Adrenal gland (tissue), 5 donors: ENCODE measurements around the gene CRACR2B.

Experiments used
- CTCF ChIP-seq, 6 experiments: fragments of 450-650 bp in 4 of 6; fragments of 200-600 bp in 2 of 6; sonication (generic) in 1 of 6; IDR thresholded peaks; 1 replicate in 5 of 6; 2 replicates in 1 of 6; pipeline versions ENCODE4 v1.5.1 to v1.8.0; 2016 to 2021; ENCODE audit warnings: antibody characterized with exemption in 6 of 6, mild to moderate bottlenecking in 2 of 6, moderate library complexity in 1 of 6
- POLR2A ChIP-seq, 2 donors: fragments of 450-650 bp; IDR thresholded peaks; one replicate each; pipeline ENCODE4 v1.6.1; 2017; ENCODE audit warnings: antibody characterized with exemption in 2 of 2, mild to moderate bottlenecking in 2 of 2, moderate library complexity in 1 of 2
- donor health status: DM: no; HTN: no; CAD: no.

GRCh38 chr11:792873-793272 lies 34.8 kb upstream of the CRACR2B start:
- TF ChIP-seq CTCF (IDR thresholded peaks at IDR 0.05) (no peak), POLR2A (IDR thresholded peaks at IDR 0.05) (no peak)
